ENCODE results near the gene NPEPL1. TPM values are rescaled to one million over a fixed set of nuclear protein-coding genes. Genes with fewer than 3 reads are reported as not detected.

Gene NPEPL1
- total and polyA plus RNA-seq, 10 of the 15 experiments (the other 5 are each of a cell fraction or from before 2014, with no cell fraction given) = 0.08 to 21.3 (median 10.2) TPM

- TF ChIP-seq NKRF (conservative IDR thresholded peaks at IDR 0.05) (no peak), BRCA1 (IDR thresholded peaks at IDR 0.05; ENCODE audit: low read depth, low read length) (no peak), GATAD2B (conservative IDR thresholded peaks at IDR 0.05; ENCODE audit: low read depth) (no peak), MTA3 (IDR thresholded peaks at IDR 0.05; ENCODE audit: borderline replicate concordance, low read length) (no peak), HDAC6 (IDR thresholded peaks at IDR 0.05; ENCODE audit: unreplicated experiment) (no peak), MLLT1 (IDR thresholded peaks at IDR 0.05) (no peak), BCL3 (IDR thresholded peaks at IDR 0.05; ENCODE audit: borderline replicate concordance, insufficient read depth, low read depth, low read length, poor library complexity, severe bottlenecking) (no peak), BACH1 (IDR thresholded peaks at IDR 0.05; ENCODE audit: borderline replicate concordance) (no peak), RFX5 (IDR thresholded peaks at IDR 0.05; ENCODE audit: low read depth, low read length) (no peak), MEF2A (IDR thresholded peaks at IDR 0.05; ENCODE audit: insufficient read depth, low read depth, low read length) (no peak), MEF2B (IDR thresholded peaks at IDR 0.05; ENCODE audit: partially characterized antibody, poor library complexity, severe bottlenecking) (no peak), DPF2 (IDR thresholded peaks at IDR 0.05) (no peak), ZBTB40 (IDR thresholded peaks at IDR 0.05; ENCODE audit: borderline replicate concordance) (no peak), ZNF217 (IDR thresholded peaks at IDR 0.05) (no peak)
Observed at GRCh38 chr20:58712151-58712791, 19.7 kb downstream of the NPEPL1 start (continued).

All from GM12878 (cell line).